ENCODE results near the gene CDH4. TPM values are rescaled to one million over a fixed set of nuclear protein-coding genes. Genes with fewer than 3 reads are reported as not detected.

The CDH4 gene
- total and polyA plus RNA-seq, 9 of the 15 experiments (the other 6 are each of a cell fraction or from before 2014, with no cell fraction given) = 0.04 TPM; not detected in 8

- Histone ChIP-seq H3K79me2 (ENCODE audit: control insufficient read depth, insufficient read depth, low read length) (no peaks in the 10 kb centered on the region), H3K4me3 (no peak overlapping the region), H3K36me3 (ENCODE audit: control insufficient read depth, insufficient read depth, low read length) (no peaks in the 10 kb centered on the region), H3K4me2 (ENCODE audit: insufficient read depth, low read length) (no peak overlapping the region), H3K27ac (ENCODE audit: extremely low read depth, low read depth, low read length) (no peak overlapping the region), H3K9me1 (ENCODE audit: control insufficient read depth, insufficient read depth, low read length) (no peaks in the 10 kb centered on the region), H3K27me3 (ENCODE audit: control insufficient read depth in 2 of 2, insufficient read depth in 2 of 2, low read length in 2 of 2) (peaks cover 40 to 92% of the 10 kb centered on the region in 2 experiments), H3K9ac (ENCODE audit: insufficient read depth in 1 of 2, low read depth in 2 of 2, low read length in 2 of 2) (no peak overlapping the region), H3K9me3 (replicated peaks; ENCODE audit: control insufficient read depth, insufficient read depth, low read depth, low read length) (no peaks in the 10 kb centered on the region), H2AFZ (ENCODE audit: low read depth, low read length) (no peak overlapping the region), H3K4me1 (replicated peaks in 1 of 2; ENCODE audit: control insufficient read depth in 2 of 2, insufficient read depth in 2 of 2, low read length in 2 of 2) (no peaks in the 10 kb centered on the region), H4K20me1 (replicated peaks; ENCODE audit: control insufficient read depth, insufficient read depth, low read length) (peaks cover 17% of the 10 kb centered on the region)
- POLR2A ChIA-PET = interaction anchor here (0.7 to 1.1 kb wide), 2 partner anchors 12 to 19 kb away, joined by 3 read pairs; no protein-coding TSS in a partner anchor
- ATAC-seq = no peak
- intact Hi-C loops (cut with micrococcal nuclease) (no loop called here), in situ Hi-C loops (cut with MboI) (no loop called here)
- no TSS peak for BruUV-seq (replicated peaks)
- CTCF ChIA-PET (ENCODE audit: low intra/inter-chr PET ratio) = no interaction called here
- FAIRE-seq = no peak
- no peak for DNase-seq (ENCODE audit: extremely low read depth in 1 of 4, low spot score in 3 of 4)
- TF ChIP-seq, protein P1, sequence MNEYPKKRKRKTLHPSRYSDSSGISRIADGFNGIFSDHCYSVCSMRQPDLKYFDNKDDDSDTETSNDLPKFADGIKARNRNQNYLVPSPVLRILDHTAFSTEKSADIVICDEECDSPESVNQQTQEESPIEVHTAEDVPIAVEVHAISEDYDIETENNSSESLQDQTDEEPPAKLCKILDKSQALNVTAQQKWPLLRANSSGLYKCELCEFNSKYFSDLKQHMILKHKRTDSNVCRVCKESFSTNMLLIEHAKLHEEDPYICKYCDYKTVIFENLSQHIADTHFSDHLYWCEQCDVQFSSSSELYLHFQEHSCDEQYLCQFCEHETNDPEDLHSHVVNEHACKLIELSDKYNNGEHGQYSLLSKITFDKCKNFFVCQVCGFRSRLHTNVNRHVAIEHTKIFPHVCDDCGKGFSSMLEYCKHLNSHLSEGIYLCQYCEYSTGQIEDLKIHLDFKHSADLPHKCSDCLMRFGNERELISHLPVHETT (CRISPR knock-in tag; conservative IDR thresholded peaks at IDR 0.05 in 1 of 2, IDR thresholded peaks at IDR 0.05 in 1 of 2) = no peak
- TF ChIP-seq ZNF146 (CRISPR knock-in tag; IDR thresholded peaks at IDR 0.05; ENCODE audit: unreplicated experiment) = no peak
- WGBS (ENCODE audit: insufficient coverage, low coverage, missing lambda C conversion rate) = 0% methylated on average over 7 of the region's 7 CpGs
These were observed 452.6 kb downstream of the CDH4 start for GRCh38 chr20:61704661-61705060.
